ENCODE measurements around the gene NLRP6.

GRCh38 chr11:280706-281485, 2.7 kb downstream of the NLRP6 start:
- TF ChIP-seq CTCF (IDR thresholded peaks at IDR 0.05) (no peak), POLR2A (IDR thresholded peaks at IDR 0.05) (no peak), POLR2AphosphoS5 (IDR thresholded peaks at IDR 0.05; ENCODE audit: insufficient read depth in 1 of 2, low read depth in 1 of 2) (peak in 1 of 2 donors; percentile 23)
